WTC11 (cell line): Measurements from ENCODE around the gene MED12.

Experiments used
- CREB1 ChIP-seq: sonication (generic); formaldehyde crosslinking; IDR thresholded peaks from 2 replicates; pipeline ENCODE4 v1.8.0; 2023; ENCODE audit warnings: mild to moderate bottlenecking, missing genetic modification reagents
- ELF4 ChIP-seq: sonication (generic); formaldehyde crosslinking; IDR thresholded peaks from 2 replicates; pipeline ENCODE4 v1.8.1; 2022; ENCODE audit warnings: low read depth, mild to moderate bottlenecking, moderate library complexity, missing genetic modification reagents
- FOXJ3 ChIP-seq: sonication (generic); formaldehyde crosslinking; IDR thresholded peaks from 2 replicates; pipeline ENCODE4 v1.9.0; 2021; ENCODE audit warnings: missing genetic modification reagents, mild to moderate bottlenecking, borderline replicate concordance
- GTF2I ChIP-seq: fragments of 250-450 bp; sonication (Bioruptor Pico); conservative IDR thresholded peaks from 2 replicates; pipeline ENCODE4 v1.4.0; 2021; ENCODE audit warnings: mild to moderate bottlenecking
- SP1 ChIP-seq: sonication (generic); formaldehyde crosslinking; conservative IDR thresholded peaks from 2 replicates; pipeline ENCODE4 v1.8.1; 2022; ENCODE audit warnings: missing genetic modification reagents
- TF ChIP-seq, protein P1 (sequence below): sonication (generic); formaldehyde crosslinking; IDR thresholded peaks from 2 replicates; pipeline ENCODE4 v1.8.1; 2023; ENCODE audit warnings: mild to moderate bottlenecking, missing genetic modification reagents, moderate library complexity
- TF ChIP-seq, protein P2 (sequence below): fragments of 200-600 bp; IDR thresholded peaks from 2 replicates; pipeline ENCODE4 v1.8.0; 2022; ENCODE audit warnings: antibody characterized with exemption
- TF ChIP-seq, protein P3 (sequence below): sonication (generic); formaldehyde crosslinking; IDR thresholded peaks from 2 replicates; pipeline ENCODE4 v1.8.1; 2022; ENCODE audit warnings: low read depth, mild to moderate bottlenecking, moderate library complexity, missing genetic modification reagents, borderline replicate concordance
- TF ChIP-seq, protein P4 (sequence below): sonication (generic); formaldehyde crosslinking; IDR thresholded peaks from 2 replicates; pipeline ENCODE4 v1.8.1; 2022; ENCODE audit warnings: low read depth, missing genetic modification reagents, borderline replicate concordance
- TF ChIP-seq, protein P5 (sequence below): sonication (generic); formaldehyde crosslinking; IDR thresholded peaks from 2 replicates; pipeline ENCODE4 v1.8.1; 2022; ENCODE audit warnings: missing genetic modification reagents, borderline replicate concordance
- TF ChIP-seq, protein P6 (sequence below): sonication (generic); formaldehyde crosslinking; IDR thresholded peaks from 2 replicates; pipeline ENCODE4 v1.8.1; 2023; ENCODE audit warnings: mild to moderate bottlenecking, moderate library complexity, missing genetic modification reagents

DNA sequence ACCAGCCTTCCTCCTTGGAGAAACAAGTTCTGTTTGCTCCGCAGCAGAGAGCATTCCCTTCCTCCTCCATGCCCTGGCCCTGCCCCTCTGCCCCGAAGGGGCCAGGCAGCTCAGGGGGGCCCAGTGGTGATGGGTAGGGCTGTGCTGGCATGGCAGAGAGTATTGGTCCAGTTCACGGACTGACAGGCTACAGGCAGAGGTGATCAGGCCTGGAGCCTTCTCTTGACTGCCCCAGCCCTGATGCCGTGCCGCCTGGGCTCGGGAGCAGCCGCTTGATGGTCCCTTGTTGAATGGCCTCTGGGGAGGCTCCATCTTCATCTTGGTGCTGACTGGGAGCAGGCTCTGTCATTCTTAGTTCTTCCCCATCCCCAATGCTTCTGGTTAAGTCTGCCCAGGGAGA lies 35.8 kb downstream of the MED12 start:
- TF ChIP-seq, protein P1, sequence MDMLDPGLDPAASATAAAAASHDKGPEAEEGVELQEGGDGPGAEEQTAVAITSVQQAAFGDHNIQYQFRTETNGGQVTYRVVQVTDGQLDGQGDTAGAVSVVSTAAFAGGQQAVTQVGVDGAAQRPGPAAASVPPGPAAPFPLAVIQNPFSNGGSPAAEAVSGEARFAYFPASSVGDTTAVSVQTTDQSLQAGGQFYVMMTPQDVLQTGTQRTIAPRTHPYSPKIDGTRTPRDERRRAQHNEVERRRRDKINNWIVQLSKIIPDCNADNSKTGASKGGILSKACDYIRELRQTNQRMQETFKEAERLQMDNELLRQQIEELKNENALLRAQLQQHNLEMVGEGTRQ, result no peak
- TF ChIP-seq SP1 (CRISPR knock-in tag), result no peak
- TF ChIP-seq, protein P2, sequence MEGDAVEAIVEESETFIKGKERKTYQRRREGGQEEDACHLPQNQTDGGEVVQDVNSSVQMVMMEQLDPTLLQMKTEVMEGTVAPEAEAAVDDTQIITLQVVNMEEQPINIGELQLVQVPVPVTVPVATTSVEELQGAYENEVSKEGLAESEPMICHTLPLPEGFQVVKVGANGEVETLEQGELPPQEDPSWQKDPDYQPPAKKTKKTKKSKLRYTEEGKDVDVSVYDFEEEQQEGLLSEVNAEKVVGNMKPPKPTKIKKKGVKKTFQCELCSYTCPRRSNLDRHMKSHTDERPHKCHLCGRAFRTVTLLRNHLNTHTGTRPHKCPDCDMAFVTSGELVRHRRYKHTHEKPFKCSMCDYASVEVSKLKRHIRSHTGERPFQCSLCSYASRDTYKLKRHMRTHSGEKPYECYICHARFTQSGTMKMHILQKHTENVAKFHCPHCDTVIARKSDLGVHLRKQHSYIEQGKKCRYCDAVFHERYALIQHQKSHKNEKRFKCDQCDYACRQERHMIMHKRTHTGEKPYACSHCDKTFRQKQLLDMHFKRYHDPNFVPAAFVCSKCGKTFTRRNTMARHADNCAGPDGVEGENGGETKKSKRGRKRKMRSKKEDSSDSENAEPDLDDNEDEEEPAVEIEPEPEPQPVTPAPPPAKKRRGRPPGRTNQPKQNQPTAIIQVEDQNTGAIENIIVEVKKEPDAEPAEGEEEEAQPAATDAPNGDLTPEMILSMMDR, result no peak
- TF ChIP-seq, protein P3, sequence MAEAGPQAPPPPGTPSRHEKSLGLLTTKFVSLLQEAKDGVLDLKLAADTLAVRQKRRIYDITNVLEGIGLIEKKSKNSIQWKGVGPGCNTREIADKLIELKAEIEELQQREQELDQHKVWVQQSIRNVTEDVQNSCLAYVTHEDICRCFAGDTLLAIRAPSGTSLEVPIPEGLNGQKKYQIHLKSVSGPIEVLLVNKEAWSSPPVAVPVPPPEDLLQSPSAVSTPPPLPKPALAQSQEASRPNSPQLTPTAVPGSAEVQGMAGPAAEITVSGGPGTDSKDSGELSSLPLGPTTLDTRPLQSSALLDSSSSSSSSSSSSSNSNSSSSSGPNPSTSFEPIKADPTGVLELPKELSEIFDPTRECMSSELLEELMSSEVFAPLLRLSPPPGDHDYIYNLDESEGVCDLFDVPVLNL (CRISPR knock-in tag), result no peak
- TF ChIP-seq ELF4 (CRISPR knock-in tag), result no peak
- TF ChIP-seq, protein P4, sequence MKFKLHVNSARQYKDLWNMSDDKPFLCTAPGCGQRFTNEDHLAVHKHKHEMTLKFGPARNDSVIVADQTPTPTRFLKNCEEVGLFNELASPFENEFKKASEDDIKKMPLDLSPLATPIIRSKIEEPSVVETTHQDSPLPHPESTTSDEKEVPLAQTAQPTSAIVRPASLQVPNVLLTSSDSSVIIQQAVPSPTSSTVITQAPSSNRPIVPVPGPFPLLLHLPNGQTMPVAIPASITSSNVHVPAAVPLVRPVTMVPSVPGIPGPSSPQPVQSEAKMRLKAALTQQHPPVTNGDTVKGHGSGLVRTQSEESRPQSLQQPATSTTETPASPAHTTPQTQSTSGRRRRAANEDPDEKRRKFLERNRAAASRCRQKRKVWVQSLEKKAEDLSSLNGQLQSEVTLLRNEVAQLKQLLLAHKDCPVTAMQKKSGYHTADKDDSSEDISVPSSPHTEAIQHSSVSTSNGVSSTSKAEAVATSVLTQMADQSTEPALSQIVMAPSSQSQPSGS (CRISPR knock-in tag), result no peak
- TF ChIP-seq GTF2I (CRISPR knock-in tag), result no peak
- TF ChIP-seq, protein P5, sequence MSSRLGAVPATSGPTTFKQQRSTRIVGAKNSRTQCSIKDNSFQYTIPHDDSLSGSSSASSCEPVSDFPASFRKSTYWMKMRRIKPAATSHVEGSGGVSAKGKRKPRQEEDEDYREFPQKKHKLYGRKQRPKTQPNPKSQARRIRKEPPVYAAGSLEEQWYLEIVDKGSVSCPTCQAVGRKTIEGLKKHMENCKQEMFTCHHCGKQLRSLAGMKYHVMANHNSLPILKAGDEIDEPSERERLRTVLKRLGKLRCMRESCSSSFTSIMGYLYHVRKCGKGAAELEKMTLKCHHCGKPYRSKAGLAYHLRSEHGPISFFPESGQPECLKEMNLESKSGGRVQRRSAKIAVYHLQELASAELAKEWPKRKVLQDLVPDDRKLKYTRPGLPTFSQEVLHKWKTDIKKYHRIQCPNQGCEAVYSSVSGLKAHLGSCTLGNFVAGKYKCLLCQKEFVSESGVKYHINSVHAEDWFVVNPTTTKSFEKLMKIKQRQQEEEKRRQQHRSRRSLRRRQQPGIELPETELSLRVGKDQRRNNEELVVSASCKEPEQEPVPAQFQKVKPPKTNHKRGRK (CRISPR knock-in tag), result no peak
- no peak for TF ChIP-seq FOXJ3 (CRISPR knock-in tag)
- TF ChIP-seq CREB1, result no peak
- TF ChIP-seq, protein P6, sequence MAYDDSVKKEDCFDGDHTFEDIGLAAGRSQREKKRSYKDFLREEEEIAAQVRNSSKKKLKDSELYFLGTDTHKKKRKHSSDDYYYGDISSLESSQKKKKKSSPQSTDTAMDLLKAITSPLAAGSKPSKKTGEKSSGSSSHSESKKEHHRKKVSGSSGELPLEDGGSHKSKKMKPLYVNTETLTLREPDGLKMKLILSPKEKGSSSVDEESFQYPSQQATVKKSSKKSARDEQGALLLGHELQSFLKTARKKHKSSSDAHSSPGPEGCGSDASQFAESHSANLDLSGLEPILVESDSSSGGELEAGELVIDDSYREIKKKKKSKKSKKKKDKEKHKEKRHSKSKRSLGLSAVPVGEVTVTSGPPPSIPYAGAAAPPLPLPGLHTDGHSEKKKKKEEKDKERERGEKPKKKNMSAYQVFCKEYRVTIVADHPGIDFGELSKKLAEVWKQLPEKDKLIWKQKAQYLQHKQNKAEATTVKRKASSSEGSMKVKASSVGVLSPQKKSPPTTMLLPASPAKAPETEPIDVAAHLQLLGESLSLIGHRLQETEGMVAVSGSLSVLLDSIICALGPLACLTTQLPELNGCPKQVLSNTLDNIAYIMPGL (CRISPR knock-in tag), result no peak
